GM19043 (cell line): Measurements from ENCODE around the gene NOL4L.

ENCODE experiments used
- ATAC-seq: cut with Tn5 transposase; IDR thresholded peaks from one replicate; pipeline ENCODE4 v1.9.1; 2021; ENCODE audit warnings: low read depth; ENCODE audit not compliant: unreplicated experiment

Gene NOL4L, protein sequence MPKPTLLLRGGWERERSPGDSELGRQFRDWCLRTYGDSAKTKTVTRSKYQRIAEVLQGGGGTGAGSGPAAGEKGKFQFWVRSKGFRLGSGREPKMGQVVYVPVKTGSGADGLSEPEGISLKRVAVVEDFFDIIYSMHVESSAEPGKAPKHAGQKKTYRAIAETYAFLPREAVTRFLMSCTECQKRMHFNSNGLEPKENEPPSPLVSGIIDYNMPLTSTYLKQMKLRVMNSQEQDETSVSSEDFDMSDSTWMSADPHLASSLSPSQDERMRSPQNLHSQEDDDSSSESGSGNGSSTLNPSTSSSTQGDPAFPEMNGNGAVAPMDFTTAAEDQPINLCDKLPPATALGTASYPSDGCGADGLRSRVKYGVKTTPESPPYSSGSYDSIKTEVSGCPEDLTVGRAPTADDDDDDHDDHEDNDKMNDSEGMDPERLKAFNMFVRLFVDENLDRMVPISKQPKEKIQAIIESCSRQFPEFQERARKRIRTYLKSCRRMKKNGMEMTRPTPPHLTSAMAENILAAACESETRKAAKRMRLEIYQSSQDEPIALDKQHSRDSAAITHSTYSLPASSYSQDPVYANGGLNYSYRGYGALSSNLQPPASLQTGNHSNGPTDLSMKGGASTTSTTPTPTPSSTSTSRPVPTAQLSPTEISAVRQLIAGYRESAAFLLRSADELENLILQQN

DNA sequence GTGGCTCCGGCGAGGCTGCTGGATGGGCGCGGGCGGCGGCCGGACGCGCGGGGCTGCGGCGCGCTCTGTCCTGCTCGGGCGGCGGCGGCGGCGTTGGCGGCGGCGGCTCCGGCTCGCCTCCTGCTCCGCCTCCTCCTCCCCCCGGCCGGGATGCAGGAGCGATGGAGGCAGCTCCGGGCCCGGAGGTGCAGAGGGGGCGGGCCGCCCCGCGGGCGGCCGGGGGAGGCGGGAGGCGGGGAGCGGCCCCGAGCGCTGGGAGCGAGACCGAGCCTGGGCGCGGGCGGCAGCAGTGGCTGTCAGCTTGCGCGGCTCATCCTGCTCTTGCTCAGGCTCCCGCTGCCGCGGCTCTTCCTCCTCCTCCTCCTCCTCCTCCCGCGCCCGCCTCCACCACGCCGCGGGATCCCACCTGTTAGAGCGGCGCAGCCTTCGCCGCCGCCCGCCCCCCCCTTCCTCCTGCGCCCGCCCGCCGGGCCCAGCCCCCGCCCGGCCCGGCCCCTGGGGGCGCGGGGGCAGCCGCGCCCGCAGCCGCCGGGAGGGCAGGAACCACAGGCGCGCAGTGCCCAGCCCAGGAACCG is at the start of gene NOL4L:
TSS of gene NOL4L (minus strand) at position 323 of the 575 bp plus-strand sequence. CDS start 443 bp downstream, outside the sequence.
- no peak for ATAC-seq

DNA sequence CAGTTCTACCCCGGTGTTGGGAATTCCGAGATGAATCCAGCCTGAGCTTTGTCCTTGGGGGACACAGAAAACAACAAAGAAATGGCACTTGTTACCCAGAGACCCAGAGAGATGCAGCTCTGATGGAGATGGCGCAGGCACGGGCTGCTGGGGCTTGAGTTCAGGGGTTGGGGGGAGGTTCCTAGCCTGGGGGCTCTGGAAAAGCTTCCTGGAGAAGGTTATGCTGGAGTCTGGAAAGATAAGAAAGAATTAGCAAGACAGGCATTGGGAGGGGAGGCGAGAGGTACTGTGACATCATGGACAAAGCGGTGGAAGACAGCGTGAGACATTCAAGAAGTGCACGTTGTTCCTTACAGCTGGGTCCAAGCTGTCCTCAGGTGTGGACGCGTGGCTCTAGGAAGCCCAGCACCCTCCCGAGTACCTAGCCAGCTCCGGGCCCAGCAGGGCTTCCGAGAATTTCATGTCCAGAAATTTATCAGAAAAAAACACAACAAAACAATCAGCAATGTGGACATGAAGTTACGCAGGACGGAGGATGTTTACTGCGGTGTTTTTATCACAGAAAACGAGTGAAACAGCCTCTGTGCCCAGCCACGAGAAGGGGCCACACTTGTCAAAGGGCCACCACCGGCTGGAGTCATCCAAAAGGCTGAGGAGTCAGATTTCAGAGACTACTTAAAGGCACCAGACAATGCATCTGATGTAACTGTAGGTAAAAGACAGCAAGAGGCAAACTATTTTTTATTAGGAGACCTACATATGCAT is 49.1 kb upstream of the NOL4L start:
- ATAC-seq: no peak

DNA sequence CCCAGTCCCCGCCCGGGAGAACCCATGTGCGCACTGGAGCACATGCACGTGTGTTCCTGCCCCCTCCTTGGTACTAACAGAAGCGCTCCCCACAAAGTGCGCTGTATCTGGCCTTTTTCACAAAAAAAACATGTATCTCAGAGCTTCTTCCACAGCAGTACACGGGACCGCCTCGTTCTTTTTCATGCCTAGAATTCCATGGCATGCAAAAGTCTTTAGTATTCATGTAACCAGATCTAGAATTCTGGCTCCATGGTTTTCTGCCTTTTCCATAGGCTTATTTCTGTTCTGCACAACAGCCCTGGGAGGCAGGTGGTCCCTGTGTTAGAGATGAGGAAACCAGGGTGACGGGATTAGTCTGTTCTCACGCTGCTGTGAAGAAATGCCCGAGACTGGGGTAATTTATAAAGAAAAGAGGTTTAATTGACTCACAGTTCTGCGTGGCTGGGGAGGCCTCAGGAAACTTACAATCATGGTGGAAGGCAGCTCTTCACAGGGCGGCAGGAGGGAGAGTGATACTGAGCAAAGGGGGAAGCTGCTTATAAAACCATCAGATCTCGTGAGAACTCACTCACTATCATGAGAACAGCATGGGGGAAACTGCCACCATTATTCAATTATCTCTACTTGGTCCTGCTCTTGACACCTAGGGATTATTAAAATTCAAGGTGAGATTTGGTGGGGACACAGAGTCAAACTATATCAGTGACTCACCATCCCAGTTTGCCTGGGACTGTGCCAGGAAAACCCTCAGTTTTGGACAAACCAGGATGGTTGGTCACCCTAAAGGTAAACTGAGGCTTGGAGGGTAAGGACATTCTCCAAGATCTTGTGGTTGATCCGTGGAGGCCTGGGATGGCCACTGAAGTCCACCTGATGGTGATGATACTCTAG is 47.6 kb upstream of the NOL4L start:
- ATAC-seq: no peak

DNA sequence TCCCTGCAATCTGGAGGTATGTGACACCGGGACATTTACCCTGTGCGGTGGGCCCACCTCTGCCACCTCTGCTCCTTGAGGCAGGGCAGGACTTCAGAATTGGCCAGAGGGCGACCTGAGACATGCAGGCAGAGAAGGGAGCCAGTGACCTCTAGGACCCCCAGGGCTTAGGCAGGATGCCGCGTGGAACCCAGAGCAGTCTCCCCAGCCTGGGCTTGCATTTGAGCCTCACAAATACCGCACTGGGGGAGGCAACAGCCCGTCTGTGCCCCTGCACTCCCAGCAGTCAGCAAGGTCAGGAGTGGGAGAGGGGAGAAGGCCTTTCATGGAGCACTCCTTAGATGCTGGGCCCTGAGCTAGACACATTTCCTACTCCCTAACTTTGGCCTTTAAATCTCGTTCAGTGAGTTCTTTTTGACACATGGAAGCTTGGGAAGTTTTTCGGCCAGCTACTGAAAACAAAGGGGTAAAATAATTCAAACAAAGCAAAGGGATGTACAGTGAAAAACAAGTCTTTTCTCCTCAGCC is 46.9 kb upstream of the NOL4L start:
- no peak for ATAC-seq

DNA sequence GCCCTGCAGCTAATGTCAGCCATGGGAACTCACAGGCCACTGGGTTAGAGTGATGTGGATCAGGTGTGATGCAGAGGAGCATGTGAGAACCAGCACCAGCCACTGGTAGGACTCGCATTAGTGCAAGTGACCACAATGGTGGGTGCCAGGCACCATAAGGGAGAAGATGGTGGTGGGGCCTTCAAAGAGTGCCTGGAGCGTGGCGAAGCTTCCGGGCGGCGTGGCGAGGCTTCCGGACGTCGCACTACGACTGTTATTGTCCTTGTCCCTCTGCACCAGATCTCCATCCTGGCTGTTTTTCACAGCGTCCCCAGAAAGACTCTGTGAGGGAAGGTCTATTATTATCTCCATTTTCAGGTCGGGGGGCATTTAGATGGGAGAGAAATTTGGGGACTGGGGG is 44.7 kb upstream of the NOL4L start:
- no peak for ATAC-seq

DNA sequence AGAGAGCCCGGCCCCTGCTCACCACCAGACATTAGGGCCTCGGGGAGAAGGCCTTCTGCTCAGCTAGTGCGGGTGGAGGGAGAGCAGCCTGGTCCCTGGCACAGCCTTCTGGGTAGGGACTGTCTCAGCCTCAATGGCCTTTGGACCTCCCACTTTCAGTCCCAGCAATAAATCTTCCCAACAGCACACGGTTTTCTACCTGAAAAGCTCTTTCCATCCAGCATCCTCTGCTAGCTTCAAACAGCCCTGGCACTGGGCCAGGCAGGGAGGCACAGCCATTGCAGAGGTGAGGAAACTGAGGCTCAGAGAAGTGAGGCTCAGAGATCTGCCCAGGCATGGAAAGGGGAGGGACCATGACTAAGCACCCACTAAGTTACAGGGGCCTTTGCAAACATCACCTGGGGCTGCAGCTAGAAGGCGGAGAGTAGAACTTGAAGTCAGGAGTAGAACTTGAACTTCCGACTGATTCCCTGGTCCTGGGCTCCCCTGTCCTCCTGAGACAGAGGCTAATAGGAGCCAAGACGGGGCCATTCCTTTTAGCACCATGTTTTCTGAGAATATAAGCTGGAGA is 43.9 kb upstream of the NOL4L start:
- no peak for ATAC-seq

DNA sequence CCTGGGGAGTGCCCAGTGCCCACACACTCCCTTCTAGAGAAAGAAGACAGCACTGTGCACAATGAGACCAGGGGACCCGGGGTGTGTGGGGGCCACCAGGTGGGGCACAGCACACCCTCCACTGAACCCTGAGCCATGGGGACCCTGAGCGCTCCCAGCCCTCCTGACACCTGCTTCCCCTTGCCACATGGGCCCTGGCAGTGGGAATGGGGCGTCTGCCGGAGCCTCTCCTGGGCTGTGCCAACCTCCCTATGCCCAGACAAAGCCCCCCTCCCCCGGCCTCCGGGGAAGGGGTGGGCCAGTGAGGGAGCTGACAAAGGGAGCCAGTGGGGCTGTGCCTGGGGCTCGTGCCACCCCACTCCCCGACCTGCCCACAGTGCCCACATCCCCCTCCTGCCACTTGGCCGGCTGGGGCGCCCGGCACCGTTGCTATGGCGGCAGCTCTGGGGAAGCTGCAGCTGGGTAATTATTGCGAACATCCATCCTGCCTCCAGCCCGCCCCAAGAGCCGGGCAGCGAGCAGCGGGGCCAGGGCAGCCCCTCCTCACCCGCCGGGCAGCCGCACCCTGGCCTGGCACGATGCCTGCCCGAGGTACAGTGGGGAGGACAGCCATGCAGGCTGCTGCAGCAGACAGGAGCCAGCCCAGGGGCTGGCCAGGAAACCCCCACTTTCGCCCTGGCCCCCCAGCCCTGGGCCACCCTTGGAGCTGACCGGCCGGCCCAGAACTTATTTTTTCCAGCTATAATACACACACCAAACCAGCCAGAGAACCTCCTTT is 41.9 kb upstream of the NOL4L start:
- ATAC-seq: no peak

DNA sequence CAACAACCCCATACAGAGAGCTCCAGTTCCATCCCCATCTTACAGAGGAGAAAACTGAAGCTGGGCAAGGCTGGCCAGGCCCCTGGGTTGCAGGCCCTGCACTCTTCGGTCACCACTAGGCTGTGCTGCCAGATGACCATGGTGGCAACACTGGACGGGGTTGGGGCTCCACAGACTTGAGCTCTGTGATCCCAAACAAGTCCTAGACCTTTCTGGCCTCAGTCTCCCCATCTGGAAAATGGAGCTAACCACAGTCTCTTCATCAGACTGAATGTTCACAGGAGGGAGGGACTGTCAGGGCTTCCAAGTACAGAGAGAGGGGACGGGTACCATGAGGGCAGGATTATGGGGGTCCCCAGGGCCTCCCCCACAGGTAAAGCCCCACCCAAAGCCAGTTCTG is 41.3 kb upstream of the NOL4L start:
- ATAC-seq: no peak

DNA sequence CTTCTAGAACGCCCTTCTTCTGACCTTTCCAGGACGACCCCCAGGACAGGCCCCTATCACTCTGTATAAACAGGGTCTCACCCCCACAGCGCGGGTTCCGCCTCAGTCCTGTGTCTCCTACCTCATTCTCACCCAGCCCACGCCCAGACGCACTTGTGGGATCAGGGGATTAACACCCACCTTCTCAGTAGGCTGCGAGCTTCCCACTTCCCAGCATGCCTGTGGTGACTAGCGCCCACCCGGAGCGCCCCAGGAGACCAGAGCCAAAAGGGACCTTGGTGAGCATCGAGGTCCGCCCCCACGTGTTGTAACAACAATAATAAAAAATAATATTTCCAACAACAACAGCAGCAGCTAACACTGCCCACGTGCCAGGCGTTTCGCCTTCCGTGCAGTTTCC is 40.9 kb upstream of the NOL4L start:
- no peak for ATAC-seq

DNA sequence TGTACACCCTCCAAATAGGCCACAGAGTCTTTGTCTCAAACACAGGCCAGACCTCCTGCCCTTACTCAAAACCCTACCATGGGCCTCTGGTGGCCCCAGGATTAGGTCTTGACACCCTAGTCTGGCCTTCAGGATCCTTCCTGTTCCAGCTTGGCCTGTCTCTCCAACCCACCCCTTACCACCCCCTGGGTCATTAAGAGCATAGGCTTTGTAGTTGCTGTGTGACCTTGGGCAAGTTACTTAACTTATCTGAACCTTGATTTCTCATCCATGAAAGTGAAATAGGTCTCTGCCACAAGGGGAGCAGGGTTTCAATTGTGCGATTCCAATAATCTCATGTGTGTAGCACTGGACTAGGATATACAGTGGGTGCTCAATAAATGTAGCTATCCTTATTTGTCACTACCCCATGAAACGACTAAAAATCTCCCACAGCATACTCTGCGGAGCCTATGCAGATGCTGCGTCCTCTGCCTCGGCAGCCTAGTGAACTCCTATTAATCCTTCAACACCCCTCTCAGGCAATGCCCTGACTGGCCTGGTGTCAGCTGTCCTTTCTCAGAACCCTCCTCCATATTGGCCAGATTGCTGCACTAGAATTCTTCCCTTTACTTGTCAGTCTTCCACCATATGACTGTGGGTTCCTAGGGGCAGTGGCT is 39.7 kb upstream of the NOL4L start:
- no peak for ATAC-seq

DNA sequence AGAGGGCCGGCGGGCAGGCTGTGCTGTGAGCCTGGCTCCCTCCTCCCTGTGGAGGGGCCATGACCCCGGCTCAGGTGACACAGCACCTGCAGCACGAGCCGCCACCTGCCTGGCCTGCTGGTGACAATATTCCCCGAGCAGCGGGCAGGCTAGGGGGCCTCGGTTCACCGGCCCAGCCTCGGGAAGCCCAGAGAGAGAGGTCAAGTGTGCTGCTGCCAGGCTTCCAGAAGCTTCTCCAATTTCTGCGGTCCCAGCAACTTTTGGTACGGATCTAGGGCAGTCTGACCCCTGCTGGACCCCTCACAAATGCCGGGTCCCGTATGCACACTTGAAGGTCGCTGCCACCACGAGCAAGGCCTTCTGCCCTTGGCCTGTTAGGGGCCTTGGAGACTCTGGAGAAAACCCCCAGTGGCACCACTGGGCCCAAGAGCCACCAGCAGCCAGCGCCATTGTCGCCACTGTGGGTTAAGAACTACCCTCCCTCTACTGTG is 38.6 kb upstream of the NOL4L start:
- ATAC-seq: no peak

DNA sequence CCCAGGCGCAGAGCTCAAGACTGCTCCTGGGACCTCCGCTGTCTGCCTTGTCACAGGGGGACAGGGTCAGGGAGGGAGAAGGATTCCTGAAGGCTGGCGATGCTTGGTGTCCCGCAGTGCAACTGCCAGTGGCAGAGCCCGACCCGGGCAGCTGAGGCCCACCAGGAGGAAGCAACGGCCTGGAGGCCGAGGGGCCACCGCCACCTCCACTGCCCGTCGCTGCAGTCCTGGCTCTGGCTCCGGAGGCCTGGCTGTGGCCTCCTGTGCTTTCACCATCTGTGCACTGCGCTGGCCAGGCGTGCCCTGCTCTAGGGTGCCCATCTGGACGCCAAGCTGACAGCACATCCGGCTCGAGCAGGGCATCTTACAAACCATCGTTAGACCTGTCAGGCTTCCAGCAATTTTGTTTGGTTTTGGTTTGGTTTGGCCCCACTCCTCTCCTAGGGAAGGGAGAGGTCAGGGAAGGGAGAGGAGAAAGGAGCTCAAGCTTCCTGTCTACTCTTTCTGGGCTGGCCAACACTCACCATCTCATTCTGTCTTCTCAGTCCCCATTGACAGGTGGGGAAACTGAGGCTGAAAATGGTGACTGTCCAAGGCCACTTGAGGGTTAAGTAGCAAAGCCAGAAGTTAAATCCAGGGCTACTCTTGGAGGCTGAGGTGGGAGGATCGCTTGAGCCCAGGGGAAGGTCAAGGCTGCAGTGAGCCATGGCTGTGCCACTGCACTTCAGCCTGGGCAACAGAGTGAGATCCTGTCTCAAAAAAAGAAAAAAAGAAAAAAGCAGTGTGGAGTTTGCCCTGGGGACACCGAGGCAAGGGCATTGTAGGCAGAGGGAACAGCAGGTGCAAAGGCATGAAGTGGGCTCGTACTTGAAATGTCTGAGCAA is 37.7 kb upstream of the NOL4L start:
- no peak for ATAC-seq

DNA sequence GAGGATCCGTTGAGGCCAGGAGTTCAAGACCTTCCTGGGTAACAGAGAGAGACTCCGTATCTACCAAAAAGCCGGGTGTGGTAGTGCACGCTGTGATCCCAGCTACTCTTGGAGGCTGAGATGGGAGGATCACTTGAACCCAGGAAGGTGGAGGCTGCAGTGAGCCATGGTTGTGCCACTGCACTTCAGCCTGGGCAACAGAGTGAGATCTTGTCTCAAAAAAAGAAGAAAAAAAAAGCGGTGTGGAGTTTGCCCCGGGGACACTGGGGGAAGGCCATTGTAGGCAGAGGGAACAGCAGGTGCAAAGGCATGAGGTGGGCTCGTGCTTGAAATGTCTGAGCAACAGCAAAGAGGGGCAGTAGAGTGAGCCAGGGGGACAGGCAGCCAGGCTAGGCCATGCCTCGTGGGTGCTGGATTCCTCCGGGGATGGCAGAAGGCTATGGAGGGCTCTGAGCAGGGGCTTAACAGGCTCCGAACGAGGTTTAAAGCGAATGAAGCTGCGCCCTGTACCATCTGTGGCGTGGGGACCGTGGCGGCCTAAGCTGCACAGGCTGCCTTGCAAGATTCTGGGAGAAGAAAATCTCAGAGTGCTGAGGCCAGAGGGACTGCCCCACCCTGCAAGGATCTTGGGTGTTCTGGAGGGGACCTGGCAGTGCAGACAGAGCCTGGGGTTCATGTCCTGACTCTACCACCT is 36.9 kb upstream of the NOL4L start:
- ATAC-seq: no peak

DNA sequence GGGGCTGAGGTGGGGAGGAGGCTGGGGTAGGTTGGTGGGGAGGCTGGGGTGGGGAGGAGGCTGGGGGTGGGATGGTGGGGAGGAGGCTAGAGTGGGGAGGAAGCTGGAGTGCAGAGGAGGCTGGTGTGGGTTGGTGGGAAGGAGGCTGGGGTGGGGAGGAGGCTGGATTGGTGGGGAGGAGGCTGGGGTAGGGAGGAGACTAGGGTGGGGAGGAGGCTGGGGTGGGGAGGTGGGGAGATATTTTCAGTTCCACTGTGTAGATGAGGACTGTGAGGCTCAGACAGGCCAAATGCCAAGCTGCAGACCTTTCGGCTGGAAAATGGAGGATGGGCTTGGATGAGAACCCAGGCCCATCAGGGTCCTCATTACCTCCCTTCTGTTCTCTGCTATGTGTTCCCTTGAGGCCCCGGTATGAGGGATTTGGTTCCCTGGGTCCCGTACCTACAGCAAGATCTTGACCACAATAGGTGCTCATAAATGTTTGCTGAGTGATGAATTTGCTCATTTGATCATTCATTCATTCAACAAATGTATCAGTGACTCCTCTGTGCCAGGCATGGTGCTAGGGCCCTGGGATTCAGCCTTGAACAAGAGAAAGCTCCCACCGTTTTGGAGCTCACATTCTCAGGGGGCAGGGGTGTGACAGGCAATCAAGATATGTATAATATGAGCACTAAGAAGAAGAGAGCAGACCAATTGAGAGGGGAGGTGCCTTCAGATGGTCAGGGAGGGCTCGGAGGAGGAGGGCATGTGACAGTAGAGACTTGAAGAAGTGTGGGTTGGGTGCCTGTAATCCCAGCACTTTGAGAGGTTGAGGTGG is 36.1 kb upstream of the NOL4L start:
- ATAC-seq: no peak

DNA sequence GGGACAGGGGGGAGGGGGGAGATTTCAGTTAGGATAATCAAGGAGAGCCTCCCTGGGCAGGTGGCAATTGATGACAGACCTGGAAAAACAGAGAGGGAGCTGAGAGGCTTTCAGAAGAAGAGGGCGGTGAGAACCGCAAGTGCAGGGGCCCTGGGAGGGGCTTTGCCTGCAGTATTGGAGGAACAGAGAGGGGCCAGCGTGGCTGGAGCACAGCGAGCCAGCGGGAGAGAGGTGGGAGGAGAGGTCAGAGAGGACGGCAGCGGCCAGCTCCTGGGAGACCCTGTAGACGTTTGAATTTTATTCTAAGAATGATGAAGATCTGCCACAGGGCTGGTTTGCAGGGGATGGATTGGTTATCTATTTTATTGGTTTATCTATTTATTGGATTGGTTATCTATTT is 34.5 kb upstream of the NOL4L start:
- no peak for ATAC-seq

DNA sequence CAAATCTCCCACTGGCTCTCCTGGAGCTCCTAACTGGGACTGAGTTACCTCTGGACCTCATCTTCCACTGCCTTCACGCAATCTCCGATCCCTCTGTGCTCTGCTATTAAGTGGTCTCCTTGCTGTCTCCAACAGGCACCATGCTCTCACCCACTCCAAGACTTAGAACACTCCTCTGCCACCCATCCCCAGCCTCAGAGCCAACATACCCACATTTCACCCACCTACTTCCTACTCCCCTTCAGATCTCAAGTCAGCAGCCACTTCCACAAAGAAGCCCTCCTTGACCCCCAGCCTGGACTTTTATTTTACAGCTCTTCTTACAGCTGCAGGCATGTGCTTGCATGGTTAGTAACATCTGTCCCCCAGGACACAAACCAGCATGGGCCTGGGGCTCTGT is 29.6 kb upstream of the NOL4L start:
- ATAC-seq: no peak
